ENCODE results near the gene MNT.

DNA sequence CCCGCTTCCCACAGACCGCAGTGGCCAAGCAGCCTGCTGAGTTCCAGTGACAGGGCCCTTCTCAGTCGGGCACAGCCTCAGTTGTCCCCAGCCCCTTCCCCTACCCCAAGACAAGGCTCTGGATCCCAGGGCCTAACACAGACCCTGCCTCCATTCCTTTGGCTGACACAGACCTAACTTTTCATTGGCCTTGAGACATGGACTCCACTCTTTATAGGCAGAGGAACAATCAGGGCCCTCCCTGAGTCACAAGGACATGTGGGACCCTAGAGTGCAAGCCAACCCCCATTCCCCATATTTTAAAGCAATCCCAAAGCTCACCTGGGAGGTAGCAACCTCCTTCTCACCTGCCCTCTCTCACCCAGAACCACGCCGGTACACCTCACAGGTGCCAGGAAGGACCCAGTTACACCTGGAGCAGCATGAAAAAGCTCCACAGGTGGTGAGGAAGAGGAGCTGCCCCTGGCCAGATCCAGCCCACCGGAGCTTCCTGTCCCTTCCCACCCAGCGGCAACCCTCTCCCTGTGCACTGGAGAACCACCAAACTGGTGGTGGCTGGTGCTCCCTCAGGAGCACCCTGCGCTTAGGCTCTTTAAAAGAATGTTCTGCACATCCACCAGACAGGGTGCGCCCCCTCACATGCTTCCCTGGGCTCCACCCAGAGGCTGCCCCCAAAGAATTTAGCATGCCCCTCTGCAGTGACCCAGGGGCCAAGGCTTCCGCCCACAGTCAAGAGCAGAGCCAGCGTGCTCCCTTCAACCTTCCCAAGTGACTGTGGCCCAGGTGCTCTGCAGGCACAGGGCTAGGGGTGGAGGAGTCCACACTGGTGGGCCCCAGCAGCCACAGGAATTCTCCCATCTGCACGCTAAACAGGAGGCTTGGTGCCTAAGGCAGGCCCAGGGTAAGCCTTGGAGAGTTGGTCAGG is 3.4 kb downstream of the MNT start:
- TF ChIP-seq YY1 (IDR thresholded peaks at IDR 0.05; ENCODE audit: insufficient read depth, insufficient read length) = no peak
- no peak for TF ChIP-seq SUZ12 (IDR thresholded peaks at IDR 0.05; ENCODE audit: extremely low read depth, insufficient read depth, insufficient read length)

Measured in NT2/D1 (cell line).